MCF 10A (cell line): ENCODE results near the gene ITGAV. TPM values are rescaled to one million over a fixed set of nuclear protein-coding genes. Genes with fewer than 3 reads are reported as not detected.

Experiments
- BruUV-seq: library from RNA; stranded (reverse); fragments of 400-500 nt; replicated peaks from 2 replicates; lab custom pipeline; 2021; lab: Mats Ljungman, UMichigan
- CTCF ChIA-PET: fragments of 300-600 bp; sonication (Branson Sonifier 250); formaldehyde crosslinking; extraction: SDS; loops from one replicate; lab custom pipeline; 2021; ENCODE audit warnings: antibody characterized with exemption, inconsistent platforms; lab: Yijun Ruan, JAX
- POLR2A ChIA-PET: fragments of 300-600, 350-650 bp; sonication (Branson Sonifier 250); formaldehyde crosslinking; extraction: SDS; loops from one replicate; lab custom pipeline; 2020; ENCODE audit warnings: antibody characterized with exemption, inconsistent platforms; lab: Yijun Ruan, JAX
- DNase-seq: peaks from one replicate; pipeline ENCODE4 v3.0.0-alpha.2; 2018; ENCODE audit not compliant: unreplicated experiment
- H3K27ac Mint-ChIP-seq: one replicate; pipeline ENCODE4 v1.8.0; 2022; ENCODE audit warnings: mild to moderate bottlenecking, low read depth, mixed read lengths; ENCODE audit not compliant: unreplicated experiment
- H3K27me3 Mint-ChIP-seq: one replicate; pipeline ENCODE4 v1.8.0; 2022; ENCODE audit warnings: mixed read lengths; ENCODE audit not compliant: insufficient read depth, unreplicated experiment
- H3K36me3 Mint-ChIP-seq: one replicate; pipeline ENCODE4 v1.8.0; 2022; ENCODE audit warnings: mild to moderate bottlenecking, moderate library complexity, mixed read lengths; ENCODE audit not compliant: insufficient read depth, unreplicated experiment
- H3K4me1 Mint-ChIP-seq: one replicate; pipeline ENCODE4 v1.8.0; 2022; ENCODE audit warnings: mixed read lengths; ENCODE audit not compliant: insufficient read depth, unreplicated experiment
- H3K4me3 Mint-ChIP-seq: one replicate; pipeline ENCODE4 v1.8.0; 2022; ENCODE audit warnings: mild to moderate bottlenecking, moderate library complexity, mixed read lengths; ENCODE audit not compliant: unreplicated experiment
- H3K9me3 Mint-ChIP-seq: one replicate; pipeline ENCODE4 v1.8.0; 2022; ENCODE audit warnings: mixed read lengths; ENCODE audit not compliant: unreplicated experiment
- CTCF ChIP-seq: fragments of 200-600 bp; IDR thresholded peaks from one replicate; pipeline ENCODE4 v1.8.0; 2022; ENCODE audit warnings: antibody characterized with exemption, mild to moderate bottlenecking; ENCODE audit not compliant: unreplicated experiment
- intact Hi-C: fragments of 100-400 bp; cut with micrococcal nuclease; formaldehyde crosslinking; loops from 2 replicates; pipeline ENCODE4 v1.14.1; 2022
- total RNA-seq: library from RNA; stranded (reverse); gene quantifications from 2 replicates; pipeline ENCODE4 v1.2.3, GENCODE V29; 2022

The ITGAV gene
- total RNA-seq, 1 experiment from 2014 or later = 56.1 TPM

- Mint-ChIP-seq H3K9me3 (no peaks in the 10 kb centered on the region), H3K27ac (no peak overlapping the region), H3K4me3 (no peak overlapping the region), H3K36me3 (no peaks in the 10 kb centered on the region), H3K4me1 (no peaks in the 10 kb centered on the region), H3K27me3 (no peaks in the 10 kb centered on the region)
- intact Hi-C loops = no loop called here
- BruUV-seq = no TSS peak
- POLR2A ChIA-PET = no interaction called here
- TF ChIP-seq CTCF = no peak
- no peak for DNase-seq
- CTCF ChIA-PET = interaction anchor here (0.5 kb wide), 1 partner anchor 15 kb away, joined by 4 read pairs; no protein-coding TSS in a partner anchor
Measured at GRCh38 chr2:186716899-186717298, 127.0 kb downstream of the ITGAV start.

- no peak overlapping the region for H3K4me3 Mint-ChIP-seq
- no TSS peak for BruUV-seq
- H3K27ac Mint-ChIP-seq = peak overlapping the region; percentile 21
- H3K27me3 Mint-ChIP-seq = no peaks in the 10 kb centered on the region
- H3K36me3 Mint-ChIP-seq = no peaks in the 10 kb centered on the region
- no peak for TF ChIP-seq CTCF
- ChIA-PET CTCF (interaction anchor here (0.5 kb wide), 1 partner anchor 16 kb away, joined by 4 read pairs; no protein-coding TSS in a partner anchor), POLR2A (no interaction called here)
- intact Hi-C loops = no loop called here
- H3K9me3 Mint-ChIP-seq = no peaks in the 10 kb centered on the region
- no peaks in the 10 kb centered on the region for H3K4me1 Mint-ChIP-seq
- no peak for DNase-seq
Measured at GRCh38 chr2:186717320-186718007, 127.6 kb downstream of the ITGAV start.

GRCh38 chr2:186718122-186718521 is 128.3 kb downstream of the ITGAV start:
- no peaks in the 10 kb centered on the region for H3K36me3 Mint-ChIP-seq
- ChIA-PET CTCF (no interaction called here), POLR2A (no interaction called here)
- no peak for TF ChIP-seq CTCF
- no peaks in the 10 kb centered on the region for H3K27me3 Mint-ChIP-seq
- no peaks in the 10 kb centered on the region for H3K9me3 Mint-ChIP-seq
- H3K27ac Mint-ChIP-seq = no peak overlapping the region
- no peaks in the 10 kb centered on the region for H3K4me1 Mint-ChIP-seq
- H3K4me3 Mint-ChIP-seq = no peak overlapping the region
- intact Hi-C loops = no loop called here
- DNase-seq = no peak
- BruUV-seq = no TSS peak

DNA sequence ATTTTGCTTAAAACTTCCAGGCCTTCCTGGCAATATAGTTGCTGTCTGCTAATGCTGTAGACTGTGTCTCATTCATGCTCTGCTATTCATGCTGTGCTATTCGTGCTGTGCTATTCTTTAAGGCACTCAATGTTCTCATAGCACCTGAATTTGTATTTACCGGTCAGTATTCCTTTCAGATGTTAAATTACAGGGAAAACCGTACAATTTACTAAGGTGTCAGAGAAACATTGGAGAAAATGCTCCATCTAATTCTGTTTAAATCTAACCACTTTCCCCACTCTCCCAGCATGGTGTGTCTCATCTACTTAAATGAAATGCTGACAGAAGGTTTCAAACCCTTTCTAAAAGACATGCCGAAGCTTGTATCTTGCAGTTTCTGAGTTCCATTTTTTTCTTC is 129.0 kb downstream of the ITGAV start:
- DNase-seq = no peak
- no peaks in the 10 kb centered on the region for H3K36me3 Mint-ChIP-seq
- POLR2A ChIA-PET = no interaction called here
- intact Hi-C loops = no loop called here
- no peaks in the 10 kb centered on the region for H3K9me3 Mint-ChIP-seq
- no peak for TF ChIP-seq CTCF
- CTCF ChIA-PET = interaction anchor here (1.3 kb wide), 1 partner anchor 13 kb away, joined by 3 read pairs; no protein-coding TSS in a partner anchor
- no peak overlapping the region for H3K4me3 Mint-ChIP-seq
- BruUV-seq = no TSS peak
- H3K27ac Mint-ChIP-seq = no peak overlapping the region
- H3K4me1 Mint-ChIP-seq = no peaks in the 10 kb centered on the region
- H3K27me3 Mint-ChIP-seq = no peaks in the 10 kb centered on the region
